GM19372 (cell line): ENCODE data around the gene MBNL2.

Source experiments
- ATAC-seq: cut with Tn5 transposase; IDR thresholded peaks from one replicate; pipeline ENCODE4 v1.9.1; 2021; ENCODE audit warnings: mild to moderate bottlenecking, low read depth, moderate library complexity; ENCODE audit not compliant: unreplicated experiment

MBNL2 gene

GRCh38 chr13:97289514-97290298 lies 67.6 kb downstream of the MBNL2 start:
- ATAC-seq, result no peak

DNA sequence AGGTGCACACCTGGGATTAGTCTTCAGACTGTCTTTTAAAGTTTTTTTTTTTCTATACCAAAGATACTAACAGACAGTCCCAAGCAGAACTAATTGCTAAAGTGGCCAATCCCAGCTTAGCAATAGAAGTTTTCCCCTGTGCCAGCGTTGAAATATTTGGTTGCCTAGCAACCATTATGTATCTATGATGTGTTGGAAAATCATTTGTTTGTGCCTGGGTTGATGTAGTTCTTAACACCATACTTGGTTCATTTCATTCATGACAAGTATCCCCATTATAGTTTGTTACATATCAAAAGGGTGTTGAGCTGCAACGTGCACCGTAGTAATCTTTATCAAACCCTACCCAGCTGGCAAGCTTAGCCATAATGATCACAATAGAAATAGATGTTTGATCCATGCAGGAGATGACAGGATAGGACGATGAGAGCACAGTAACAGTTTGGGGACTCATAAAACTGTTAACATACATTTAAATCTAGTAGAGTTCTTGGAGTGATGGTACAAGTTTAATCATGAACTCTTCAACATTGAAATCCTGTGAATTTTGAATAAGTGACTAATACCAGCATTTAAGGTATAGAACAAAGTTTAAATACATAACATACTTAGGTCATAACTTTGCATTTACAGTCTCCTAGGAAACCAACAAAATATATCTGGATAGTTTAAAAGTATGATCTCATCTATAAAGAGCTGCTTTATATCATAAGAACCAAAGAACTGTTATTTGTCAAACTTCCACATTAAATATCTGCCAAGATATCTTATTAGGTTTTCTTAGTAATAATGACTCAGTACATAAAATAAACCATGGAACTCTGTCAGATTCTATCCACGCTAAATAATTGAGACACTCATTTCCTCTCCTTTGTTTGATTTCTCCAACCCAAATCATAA lies 73.4 kb downstream of the MBNL2 start:
- no peak for ATAC-seq

DNA sequence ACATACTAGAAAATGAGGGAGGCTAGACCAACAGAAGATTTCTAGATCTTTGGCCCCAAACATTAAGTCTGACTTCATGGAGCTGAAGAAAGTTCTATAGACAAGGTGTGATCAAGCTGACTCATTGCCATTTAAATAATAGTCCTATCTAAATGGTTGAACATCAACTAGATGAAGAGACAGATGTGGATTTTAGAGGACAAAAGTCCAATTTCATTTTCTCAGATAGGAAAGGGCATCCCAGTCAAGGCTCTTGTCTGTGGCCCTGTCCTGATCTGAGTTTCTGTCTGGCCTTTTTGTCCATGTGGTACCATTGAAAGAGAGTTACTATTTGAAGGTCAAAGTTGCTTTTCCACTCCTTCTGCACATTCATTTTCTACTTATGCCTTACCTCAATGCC lies 74.6 kb downstream of the MBNL2 start:
- ATAC-seq, result no peak

DNA sequence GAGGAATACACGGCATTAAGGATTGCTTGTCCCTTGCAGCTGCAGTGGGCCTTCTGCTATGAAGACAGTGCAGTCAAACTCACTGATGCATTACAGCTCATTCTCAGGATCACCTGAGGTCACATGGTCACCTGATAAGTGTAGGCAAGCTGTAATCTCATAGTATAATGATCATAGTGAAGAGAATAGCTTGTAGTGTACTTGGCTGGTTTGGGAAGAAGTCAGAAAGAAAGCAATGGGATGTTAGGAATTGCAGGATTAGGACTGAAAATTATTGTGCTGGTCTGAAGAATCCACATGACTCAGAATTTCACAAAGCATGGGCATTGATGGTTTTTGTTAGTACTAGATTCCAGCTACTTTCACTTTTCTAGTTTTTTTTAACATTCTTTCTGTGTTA lies 76.7 kb downstream of the MBNL2 start:
- ATAC-seq, result no peak

- no peak for ATAC-seq
Observed at GRCh38 chr13:97300871-97301270, 78.7 kb downstream of the MBNL2 start.

DNA sequence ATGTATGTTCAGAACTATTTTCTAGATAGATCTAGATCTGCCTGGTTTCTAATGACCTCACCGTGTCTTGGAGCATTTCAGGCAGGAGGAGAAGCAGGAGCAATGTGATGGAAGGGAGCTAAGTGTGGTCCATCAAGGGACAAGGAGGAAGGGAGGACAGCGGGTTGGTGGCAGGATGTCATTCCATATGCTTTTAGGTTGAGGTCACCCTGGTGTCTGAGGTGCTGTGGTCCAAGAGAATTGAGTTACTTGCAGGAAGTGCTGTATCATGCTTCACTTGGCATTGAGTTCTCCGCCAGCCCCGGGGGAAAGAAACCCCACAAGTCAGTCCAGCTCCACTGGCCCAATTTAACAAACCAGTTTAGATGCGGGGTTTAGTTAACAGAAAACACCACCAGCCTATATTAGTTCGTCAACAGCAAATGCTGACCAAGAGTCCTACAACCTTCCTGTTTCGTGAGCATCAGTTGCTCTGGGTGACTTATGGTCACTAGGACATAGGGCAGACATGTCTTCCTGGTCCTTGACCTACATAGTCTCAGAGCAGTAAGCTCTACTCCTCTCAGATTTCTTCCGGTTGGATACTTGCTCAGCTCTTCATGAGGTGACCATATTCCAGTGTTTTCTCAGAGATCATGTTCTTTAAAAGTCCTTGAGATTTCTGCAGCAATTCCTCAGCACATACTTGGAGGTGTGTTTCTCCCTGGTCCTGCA lies 79.4 kb downstream of the MBNL2 start:
- no peak for ATAC-seq

- no peak for ATAC-seq
Observed at GRCh38 chr13:97302611-97303010, 80.5 kb downstream of the MBNL2 start.

DNA sequence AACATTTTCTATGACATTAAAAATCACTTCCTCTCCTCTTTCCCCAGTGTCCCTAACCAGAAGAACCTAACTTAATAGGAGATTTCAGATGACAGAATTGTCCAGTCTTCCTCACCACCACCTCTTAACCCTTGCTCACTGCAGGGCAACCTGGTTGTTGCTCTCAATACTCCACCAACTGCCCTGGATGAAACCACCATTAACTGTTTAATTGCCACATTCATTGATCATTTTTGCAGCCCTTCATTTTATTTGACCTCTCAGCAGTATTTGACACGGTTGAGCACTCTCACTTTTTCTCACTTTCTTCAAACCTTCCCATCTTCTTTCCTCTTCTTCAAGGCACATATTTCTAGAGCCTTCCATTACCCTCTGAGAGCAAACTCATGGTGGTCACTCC lies 84.0 kb downstream of the MBNL2 start:
- ATAC-seq, result no peak

- ATAC-seq, result no peak
Observed at GRCh38 chr13:97306645-97307044, 84.5 kb downstream of the MBNL2 start.

GRCh38 chr13:97307118-97307881 lies 85.2 kb downstream of the MBNL2 start:
- ATAC-seq, result no peak

GRCh38 chr13:97307882-97308624 lies 85.9 kb downstream of the MBNL2 start:
- no peak for ATAC-seq

GRCh38 chr13:97308735-97309429 lies 86.7 kb downstream of the MBNL2 start:
- ATAC-seq, result no peak

GRCh38 chr13:97310809-97311436 lies 88.8 kb downstream of the MBNL2 start:
- ATAC-seq, result no peak

- no peak for ATAC-seq
Observed at GRCh38 chr13:97311956-97312355, 89.8 kb downstream of the MBNL2 start.

DNA sequence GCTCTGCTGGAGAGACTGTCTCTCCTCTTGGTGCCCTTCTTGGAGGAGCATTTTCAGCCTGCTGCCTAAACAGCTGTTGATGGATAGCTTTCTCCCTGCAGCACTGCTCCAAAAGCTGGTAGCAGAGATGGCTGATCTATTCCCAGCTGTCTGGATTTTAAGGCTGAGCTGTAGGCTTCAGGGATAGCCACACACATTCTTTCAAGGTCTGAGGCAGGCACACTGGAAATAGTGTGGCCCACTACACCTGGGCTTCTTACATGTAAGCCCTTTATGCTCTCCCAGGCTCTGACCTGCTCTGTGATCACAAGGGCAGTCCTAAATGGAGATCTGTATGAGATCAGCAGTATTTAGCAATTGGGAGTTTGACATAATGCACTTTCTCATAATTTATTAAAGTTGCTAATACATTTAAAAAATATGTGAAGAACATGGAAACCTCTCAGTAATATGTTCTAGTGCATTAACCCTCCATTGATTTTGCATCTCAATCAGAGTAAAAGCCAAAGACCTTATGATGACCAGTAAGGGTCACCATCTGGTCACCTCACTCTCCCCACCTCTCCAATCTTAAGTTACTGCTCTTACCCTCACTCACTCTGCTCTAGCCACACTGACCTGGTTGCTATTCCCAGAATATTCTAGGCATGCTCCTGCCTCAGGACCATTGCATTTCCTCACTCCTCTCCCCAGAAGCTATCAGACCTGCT lies 91.6 kb downstream of the MBNL2 start:
- no peak for ATAC-seq

DNA sequence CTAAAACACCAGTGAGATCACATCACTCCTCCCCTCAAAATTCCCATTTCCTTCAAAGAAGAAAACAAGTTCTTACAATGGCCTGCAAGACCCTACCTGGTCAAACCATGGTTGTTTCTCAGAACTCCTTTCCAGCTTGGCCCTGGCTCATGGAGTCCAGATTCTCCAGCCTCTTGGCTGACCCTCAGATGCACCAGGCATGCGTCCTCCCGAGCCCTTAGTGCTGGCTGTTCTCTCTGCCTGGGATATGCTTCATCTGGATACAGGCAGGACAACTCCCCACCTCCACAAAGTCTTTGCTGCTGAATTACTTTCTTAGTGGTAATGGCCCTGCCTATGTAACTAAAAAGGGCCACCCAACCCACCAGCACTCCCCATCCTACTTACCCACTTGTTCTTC lies 94.3 kb downstream of the MBNL2 start:
- no peak for ATAC-seq

DNA sequence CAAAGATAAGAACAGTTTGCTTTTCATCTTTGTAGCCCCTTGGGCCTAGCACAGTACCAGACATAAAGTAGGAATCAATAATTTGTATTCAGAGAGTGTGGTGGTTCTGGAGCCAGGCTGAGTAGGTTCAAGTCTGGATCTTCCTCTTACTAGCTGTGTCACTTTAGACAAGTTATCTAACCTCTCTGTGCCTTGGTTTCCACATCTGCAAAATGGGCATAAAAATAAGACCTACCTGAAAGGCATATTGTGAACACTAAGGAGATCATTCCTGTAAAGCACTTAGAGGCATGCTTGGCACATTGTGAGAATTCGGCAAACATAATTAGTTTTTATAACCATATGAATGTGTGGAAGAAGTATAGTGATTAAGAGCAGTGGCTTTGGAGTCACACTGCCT lies 95.8 kb downstream of the MBNL2 start:
- no peak for ATAC-seq

DNA sequence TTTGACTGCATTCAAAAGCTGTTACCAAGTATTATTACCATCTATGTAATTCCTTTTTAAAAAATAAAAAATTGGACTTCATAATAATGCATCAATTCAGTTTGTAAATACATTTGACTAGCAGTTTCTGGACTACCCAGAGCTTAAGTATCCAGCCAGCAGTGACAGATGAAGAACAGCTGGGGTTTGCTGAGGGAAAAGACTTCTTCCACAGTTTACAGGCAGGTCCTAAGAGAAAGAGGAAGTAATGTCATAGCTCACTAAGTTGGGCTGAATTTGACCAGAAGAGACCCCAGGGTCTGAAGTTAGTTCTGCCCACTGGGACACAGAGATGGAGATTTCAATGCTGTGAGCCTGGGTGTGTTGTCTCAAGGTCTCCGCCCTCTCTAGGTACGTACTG lies 96.4 kb downstream of the MBNL2 start:
- no peak for ATAC-seq
